HEK293 (cell line): ENCODE data around the gene TECTA.

Experiments
- CTCF ChIA-PET: fragments of 350-600 bp; formaldehyde crosslinking; extraction: SDS; loops from one replicate; lab custom pipeline; 2021; ENCODE audit warnings: antibody characterized with exemption; lab: Yijun Ruan, JAX
- POLR2A ChIA-PET: fragments of 300-600 bp; formaldehyde crosslinking; extraction: SDS; loops from one replicate; lab custom pipeline; 2020; ENCODE audit warnings: antibody characterized with exemption, inconsistent platforms; lab: Yijun Ruan, JAX
- H3K27ac ChIP-seq: fragments of 200-500 bp; sonication (Bioruptor generic); 2 replicates; pipeline ENCODE4 v1.5.1; 2014; ENCODE audit warnings: low read depth, low read length, control low read depth, inconsistent platforms; ENCODE audit errors: extremely low read depth
- H3K36me3 ChIP-seq, 2 experiments: fragments of 200-500 bp in 1 of 2; sonication (Bioruptor generic) in 1 of 2; 1 replicate in 1 of 2; 2 replicates in 1 of 2; pipeline ENCODE4 v1.5.1; 2014 to 2017; ENCODE audit warnings: inconsistent platforms in 2 of 2, low read length in 2 of 2; ENCODE audit not compliant: control insufficient read depth in 2 of 2, insufficient read depth in 1 of 2
- H3K4me1 ChIP-seq: fragments of 200-500 bp; sonication (Bioruptor generic); 2 replicates; pipeline ENCODE4 v1.5.1; 2014; ENCODE audit warnings: mild to moderate bottlenecking, low read length, inconsistent platforms; ENCODE audit not compliant: control insufficient read depth, insufficient read depth
- H3K4me3 ChIP-seq: 2 replicates; pipeline ENCODE4 v1.5.1; 2011; ENCODE audit warnings: low read depth, mild to moderate bottlenecking, control low read depth, low read length, moderate library complexity
- H3K9me3 ChIP-seq: fragments of 200-500 bp; sonication (Bioruptor generic); 2 replicates; pipeline ENCODE4 v1.5.1; 2014; ENCODE audit warnings: low read depth, low read length, inconsistent platforms; ENCODE audit not compliant: control insufficient read depth, insufficient read depth
- CTCF ChIP-seq: fragments of 450-650 bp; formaldehyde crosslinking; IDR thresholded peaks from 2 replicates; pipeline ENCODE4 v1.5.1; 2016; ENCODE audit warnings: missing biosample characterization, missing genetic modification characterization
- ELK4 ChIP-seq: IDR thresholded peaks from 2 replicates; pipeline ENCODE4 v1.6.1; 2011; ENCODE audit warnings: mild to moderate bottlenecking, low read depth, low read length, borderline replicate concordance
- TRIM28 ChIP-seq: IDR thresholded peaks from 2 replicates; pipeline ENCODE4 v1.6.1; 2011; ENCODE audit warnings: low read length, control low read depth, borderline replicate concordance
- ZNF2 ChIP-seq: fragments of 450-650 bp; formaldehyde crosslinking; IDR thresholded peaks from 2 replicates; pipeline ENCODE4 v1.5.1; 2016; ENCODE audit warnings: missing biosample characterization, missing genetic modification characterization
- ZNF280D ChIP-seq: fragments of 450-650 bp; formaldehyde crosslinking; IDR thresholded peaks from 2 replicates; pipeline ENCODE4 v1.5.1; 2016; ENCODE audit warnings: missing biosample characterization, missing genetic modification characterization
- ZNF366 ChIP-seq: fragments of 450-650 bp; formaldehyde crosslinking; conservative IDR thresholded peaks from 2 replicates; pipeline ENCODE4 v1.5.1; 2016; ENCODE audit warnings: missing biosample characterization, missing genetic modification characterization
- ZNF518A ChIP-seq: fragments of 450-650 bp; formaldehyde crosslinking; conservative IDR thresholded peaks from 2 replicates; pipeline ENCODE4 v1.5.1; 2016; ENCODE audit warnings: low read depth, missing biosample characterization, missing genetic modification characterization
- ZNF600 ChIP-seq: fragments of 450-650 bp; formaldehyde crosslinking; IDR thresholded peaks from 2 replicates; pipeline ENCODE4 v1.5.1; 2016; ENCODE audit warnings: missing biosample characterization, missing genetic modification characterization
- ZNF654 ChIP-seq: fragments of 450-650 bp; formaldehyde crosslinking; IDR thresholded peaks from 2 replicates; pipeline ENCODE4 v1.5.1; 2016; ENCODE audit warnings: low read depth, missing biosample characterization, missing genetic modification characterization
- ZNF660 ChIP-seq: fragments of 450-650 bp; IDR thresholded peaks from 2 replicates; pipeline ENCODE4 v1.5.1; 2018; ENCODE audit warnings: missing biosample characterization, mild to moderate bottlenecking, missing genetic modification characterization
- ZNF677 ChIP-seq: fragments of 450-650 bp; IDR thresholded peaks from 2 replicates; pipeline ENCODE4 v1.5.0; 2018; ENCODE audit warnings: missing biosample characterization, mild to moderate bottlenecking, missing genetic modification characterization, moderate library complexity
- ZNF768 ChIP-seq: fragments of 450-650 bp; formaldehyde crosslinking; IDR thresholded peaks from 2 replicates; pipeline ENCODE4 v1.5.1; 2018; ENCODE audit warnings: missing biosample characterization, mild to moderate bottlenecking, missing genetic modification characterization

TECTA gene

GRCh38 chr11:121191818-121192217, 90.8 kb downstream of the TECTA start (continued):
- TF ChIP-seq ZNF518A (tag by site-specific recombination) (no peak), ZNF2 (tag by site-specific recombination) (no peak)
- TF ChIP-seq, all 188 proteins: peak for 0

- POLR2A ChIA-PET, result interaction anchor here (0.6 to 0.7 kb wide), 2 partner anchors 41 to 1500 kb away, joined by 3 read pairs; no protein-coding TSS in a partner anchor
- no peaks in the 10 kb centered on the region for H3K9me3 ChIP-seq
- TF ChIP-seq ELK4 (no peak), ZNF280D (no peak), ZNF600 (tag by site-specific recombination) (no peak), ZNF768 (tag by site-specific recombination) (no peak), ZNF677 (tag by site-specific recombination) (no peak), ZNF660 (tag by site-specific recombination) (0 out of 2 replicates have a peak, but pooled peaks have one; percentile 53), TRIM28 (0 out of 2 replicates have a peak, but pooled peaks have one; percentile 29), ZNF2 (tag by site-specific recombination) (0 out of 2 replicates have a peak, but pooled peaks have one; percentile 42), CTCF (tag by site-specific recombination) (peak; percentile 57), ZNF366 (tag by site-specific recombination) (no peak), ZNF654 (peak; percentile 83)
- TF ChIP-seq, all 188 proteins: peak for 5
- H3K27ac ChIP-seq, result no peak overlapping the region
- peak overlapping the region; percentile 15 for H3K4me3 ChIP-seq
- CTCF ChIA-PET, result interaction anchor here (0.5 to 3.5 kb wide), 97 partner anchors 9 to 1461 kb away, joined by 3 to 22 read pairs (median 4); partner anchors contain the start of gene GRIK4
- no peaks in the 10 kb centered on the region for H3K4me1 ChIP-seq
- no peaks in the 10 kb centered on the region for H3K36me3 ChIP-seq
Observed at GRCh38 chr11:121194731-121195596, 93.9 kb downstream of the TECTA start.
